Stimulated activated CD4-positive, alpha-beta T cell treated with anti-CD3 and anti-CD28 coated beads, Interleukin-12 subunit alpha, Interleukin-12 subunit beta, amount 100 ng/mL, for 48 hours (primary cell): ENCODE data around the gene MUC5B.
"Not testable (repeated sequence)": the region's sequence is repeated elsewhere in the genome, so short reads cannot be mapped to it uniquely, and the experiment has no call there.

Source experiments
- DNase-seq, 3 donors: peaks; one replicate each; pipeline ENCODE4 v3.0.0-alpha.2; 2020; ENCODE audit warnings: low read depth in 2 of 3, low spot score in 1 of 3

The MUC5B gene

DNA sequence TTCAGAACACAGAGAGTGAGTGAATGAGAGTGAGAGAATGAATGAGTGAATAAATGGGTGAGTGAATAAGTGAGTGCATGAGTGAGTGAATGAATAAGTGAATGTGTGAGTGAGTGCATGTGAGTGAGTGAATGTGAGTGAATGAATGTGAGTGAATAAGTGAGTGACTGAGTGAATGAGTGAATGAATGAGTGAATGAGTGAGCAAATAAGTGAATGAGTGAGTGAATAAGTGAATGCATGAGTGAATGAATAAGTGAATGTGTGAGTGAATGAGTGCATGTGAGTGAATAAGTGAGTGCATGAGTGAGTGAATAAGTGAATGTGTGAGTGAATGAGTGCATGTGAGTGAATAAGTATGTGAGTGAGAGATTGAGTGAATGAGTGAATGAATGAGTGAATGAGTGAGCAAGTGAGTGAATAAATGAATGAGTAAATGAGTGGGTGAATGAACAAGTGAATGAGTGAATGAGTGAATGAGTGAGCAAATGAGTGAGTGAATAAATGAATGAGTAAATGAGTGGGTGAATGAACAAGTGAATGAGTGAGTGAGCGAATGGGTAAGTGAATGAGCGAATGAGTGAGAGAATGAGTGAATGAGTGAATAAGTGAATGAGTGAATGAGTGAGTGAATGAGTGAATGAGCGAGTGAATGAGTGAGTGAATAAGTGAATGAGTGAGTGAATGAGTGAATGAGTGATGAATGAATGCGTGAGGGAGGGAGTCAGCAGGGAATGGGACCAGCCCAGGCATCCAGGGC lies 21.3 kb upstream of the MUC5B start:
- no peak for DNase-seq

DNA sequence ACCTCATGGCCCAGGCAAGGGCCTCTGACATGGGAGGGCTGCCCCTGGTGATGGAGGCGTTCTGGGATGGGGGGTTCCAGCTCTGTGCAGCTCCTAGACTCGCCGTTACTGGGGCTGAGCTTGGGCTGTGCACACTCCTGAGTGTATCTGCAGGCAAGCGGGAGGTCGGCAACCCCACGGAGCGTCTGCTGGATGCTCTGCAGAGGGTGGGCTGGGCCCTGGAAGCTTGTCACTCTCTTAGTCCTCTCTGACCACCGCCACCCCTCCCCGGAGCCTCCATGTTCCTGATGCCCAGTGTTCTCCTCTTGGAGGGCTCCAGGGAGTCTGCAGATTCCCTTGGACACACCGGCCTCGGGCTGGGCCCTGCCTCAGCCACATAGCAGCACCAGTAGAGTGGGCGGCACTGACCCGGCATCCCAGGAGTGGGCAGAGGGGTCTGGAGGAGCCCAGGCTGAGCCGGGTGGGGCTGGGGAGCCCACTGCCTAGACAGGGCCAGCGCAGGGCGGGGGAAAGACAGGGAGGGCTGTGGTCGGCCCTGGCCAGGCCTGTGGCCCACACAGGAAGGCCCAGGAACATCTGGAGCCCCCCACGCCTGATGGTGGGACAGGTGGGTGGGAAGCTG lies 20.6 kb upstream of the MUC5B start:
- DNase-seq, result peak in 1 of 3 donors; percentile 3

- peak; percentile 39 to 52 (median 39) for DNase-seq
Observed at GRCh38 chr11:1202776-1203504, 19.9 kb upstream of the MUC5B start.

DNA sequence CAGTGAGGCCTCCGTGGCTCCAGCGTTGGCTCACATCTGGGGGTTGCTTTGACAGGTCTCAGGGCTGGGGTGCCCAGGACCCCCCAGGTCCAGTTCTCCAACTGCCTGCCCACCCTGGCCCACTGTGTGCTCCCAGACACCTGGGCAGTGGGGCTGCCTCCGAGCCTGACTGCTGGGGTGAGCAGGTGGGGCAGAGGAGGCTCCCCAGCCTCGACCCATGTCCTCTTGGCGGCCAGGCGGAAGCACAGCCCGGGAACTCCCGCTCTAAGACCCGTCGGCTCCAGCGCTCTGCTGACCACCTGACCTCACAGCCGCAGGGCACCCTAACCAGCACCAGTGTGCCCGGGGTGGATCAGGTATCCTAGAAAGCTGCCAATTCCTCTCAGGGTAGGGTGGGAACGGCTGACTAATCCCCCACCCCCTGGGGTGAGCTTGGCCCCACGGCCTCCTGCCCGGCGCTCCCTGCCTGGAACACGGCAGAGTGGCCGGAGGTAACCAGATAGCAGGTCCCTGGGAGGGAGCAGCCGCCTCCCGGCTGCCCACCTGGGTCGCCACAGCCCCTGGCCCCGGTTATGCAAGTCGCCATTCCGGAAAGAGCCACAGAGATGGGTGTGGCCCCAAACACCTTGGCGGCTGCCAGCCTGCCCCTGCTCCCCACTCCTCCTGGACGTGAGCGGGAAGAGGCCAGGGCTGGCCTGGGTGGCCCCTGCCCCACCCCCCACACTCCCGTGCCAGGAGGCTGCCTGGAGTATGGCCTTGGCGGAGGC lies 19.2 kb upstream of the MUC5B start:
- DNase-seq, result no peak

DNA sequence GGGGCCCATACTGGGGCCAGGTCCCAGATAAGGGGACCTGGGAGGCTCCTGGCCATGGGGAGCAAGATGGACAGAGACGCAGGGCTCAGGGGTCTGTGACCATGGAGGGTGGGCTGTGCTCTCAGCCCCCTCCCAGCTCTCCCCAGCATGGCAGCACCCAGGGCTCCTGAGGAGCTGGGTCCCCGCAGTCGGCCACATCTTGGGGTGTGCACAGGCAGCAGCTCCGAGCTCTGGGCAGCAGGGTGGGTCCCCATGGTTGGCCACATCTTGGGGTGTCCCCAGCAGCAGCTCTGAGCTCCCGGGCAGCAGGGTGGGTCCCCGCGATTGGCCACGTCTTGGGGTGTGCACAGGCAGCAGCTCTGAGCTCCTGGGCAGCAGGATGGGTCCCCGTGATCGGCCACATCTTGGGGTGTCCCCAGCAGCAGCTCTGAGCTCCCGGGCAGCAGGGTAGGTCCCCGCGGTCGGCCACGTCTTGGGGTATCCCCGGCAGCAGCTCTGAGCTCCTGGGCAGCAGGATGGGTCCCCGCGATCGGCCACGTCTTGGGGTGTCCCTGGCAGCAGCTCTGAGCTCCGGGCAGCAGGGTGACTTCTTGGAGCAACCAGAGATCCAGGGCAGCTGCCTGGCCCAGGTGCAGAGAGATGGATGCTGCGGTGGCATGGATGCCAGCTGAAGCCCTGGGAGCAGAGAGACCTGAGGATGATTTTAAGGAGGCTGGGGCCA lies 18.3 kb upstream of the MUC5B start:
- DNase-seq, result no peak

- DNase-seq, result no peak
Observed at GRCh38 chr11:1205121-1205986, 17.5 kb upstream of the MUC5B start.

GRCh38 chr11:1205987-1206331 lies 16.9 kb upstream of the MUC5B start:
- no peak for DNase-seq

GRCh38 chr11:1206391-1207271 lies 16.2 kb upstream of the MUC5B start:
- no peak for DNase-seq

DNA sequence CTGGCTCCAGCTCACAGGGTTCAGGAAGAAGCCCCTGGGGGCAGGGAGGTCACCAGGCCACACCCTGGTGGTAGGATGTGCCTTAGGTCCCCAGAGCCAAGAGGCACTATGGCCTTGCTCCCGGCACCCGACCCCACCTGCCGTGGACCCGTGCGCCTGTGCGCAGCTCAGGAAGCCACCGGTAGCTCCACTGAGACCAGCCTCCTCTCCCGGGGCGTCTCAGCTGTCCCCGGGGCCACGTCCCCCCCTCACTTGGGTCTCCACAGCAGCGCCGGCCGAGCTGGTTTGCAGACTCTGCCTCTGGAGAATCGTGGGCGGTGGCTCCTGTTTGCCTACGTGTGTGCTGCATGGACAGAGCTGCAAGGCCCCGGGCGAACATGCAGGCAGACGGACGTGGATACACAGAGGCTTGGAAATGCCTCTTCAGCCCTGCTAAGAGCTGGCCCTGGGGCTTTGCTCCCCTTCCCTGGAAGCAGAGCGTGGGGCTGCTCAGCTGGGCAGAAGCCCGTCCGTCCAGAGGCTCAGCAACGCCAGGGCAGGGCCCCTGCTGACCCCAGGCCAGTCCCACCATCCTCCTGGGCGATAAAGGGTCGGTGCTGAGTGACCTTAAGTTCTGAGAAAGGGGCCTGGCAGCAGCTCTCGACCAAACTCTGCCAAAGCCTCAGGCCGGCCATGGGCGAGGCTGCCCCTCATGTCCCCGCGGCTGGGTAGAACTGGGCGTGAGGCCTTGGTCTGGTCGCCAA lies 15.3 kb upstream of the MUC5B start:
- DNase-seq, result no peak

GRCh38 chr11:1208144-1208393 lies 14.8 kb upstream of the MUC5B start:
- no peak for DNase-seq

DNA sequence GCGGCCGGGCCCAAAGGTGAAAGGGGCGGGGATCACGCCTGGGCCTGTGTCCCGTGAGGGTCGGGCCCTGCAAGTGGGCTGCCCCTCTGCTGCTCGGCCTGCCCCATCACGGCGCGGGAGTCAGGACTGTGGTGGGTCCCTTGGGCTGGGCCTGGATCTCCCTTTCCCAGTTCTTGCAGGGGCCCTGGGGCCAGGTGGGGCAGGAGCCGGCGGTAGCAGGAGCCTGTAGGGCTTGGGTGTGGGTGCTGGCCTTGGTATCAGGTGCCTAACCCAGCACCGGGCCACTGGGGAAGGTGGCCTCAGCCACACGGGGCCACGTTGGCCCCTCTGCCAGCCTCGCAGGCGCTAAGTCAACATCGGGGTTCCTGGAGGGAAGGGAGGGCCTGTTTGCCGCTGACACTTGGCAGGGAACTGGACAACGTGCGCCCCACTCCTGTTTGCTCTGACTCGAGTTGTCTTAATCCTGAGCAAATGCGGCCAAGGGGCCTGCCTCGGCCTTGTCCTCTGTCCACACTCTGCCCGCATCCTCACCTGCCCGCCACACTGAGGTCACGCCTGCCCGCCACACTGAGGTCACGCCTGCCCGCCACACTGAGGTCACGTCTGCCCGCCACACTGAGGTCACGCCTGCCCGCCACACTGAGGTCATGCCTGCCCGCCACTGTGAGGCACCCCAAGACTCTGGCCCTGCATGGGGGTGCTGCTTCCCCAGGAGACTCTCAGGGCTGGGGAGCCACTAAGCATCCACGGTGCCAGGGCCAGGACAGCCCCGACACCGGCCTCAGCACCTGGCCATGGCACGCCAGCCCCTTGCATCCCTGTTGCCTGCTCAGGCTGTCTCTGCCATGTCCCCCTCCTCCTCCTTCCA lies 14.2 kb upstream of the MUC5B start:
- DNase-seq, result no peak

GRCh38 chr11:1209371-1210057 lies 13.4 kb upstream of the MUC5B start:
- no peak for DNase-seq

GRCh38 chr11:1211838-1212237 lies 11.0 kb upstream of the MUC5B start:
- DNase-seq, result no peak

DNA sequence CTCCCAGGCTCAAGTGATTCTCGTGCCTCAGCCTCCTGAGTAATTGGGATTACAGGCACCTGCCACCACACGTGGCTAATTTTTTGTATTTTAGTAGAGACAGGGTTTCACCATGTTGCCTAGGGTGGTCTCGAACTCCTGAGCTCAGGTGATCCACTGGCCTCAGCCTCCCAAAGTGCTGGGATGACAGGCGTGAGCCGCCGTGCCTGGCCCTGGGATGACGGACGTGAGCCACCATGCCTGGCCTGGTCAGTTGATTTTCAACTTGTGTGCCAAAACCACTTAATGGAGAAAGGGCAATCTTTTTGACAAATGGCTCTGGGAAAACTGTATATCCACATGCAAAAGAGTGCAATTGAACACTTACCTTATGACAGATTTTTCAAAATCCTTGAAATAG lies 7.0 kb upstream of the MUC5B start:
- not testable (repeated sequence) for DNase-seq

GRCh38 chr11:1217151-1217550 lies 5.7 kb upstream of the MUC5B start:
- DNase-seq, result no peak

GRCh38 chr11:1218256-1218787 lies 4.5 kb upstream of the MUC5B start:
- no peak for DNase-seq
